Tibial nerve (tissue), 4 donors: ENCODE data around the gene TMEM14A. TPM values are rescaled to one million over a fixed set of nuclear protein-coding genes. Genes with fewer than 3 reads are reported as not detected.

Experiments
- DNase-seq, 2 donors: peaks; one replicate each; pipeline ENCODE4 v3.0.0-alpha.2; 2019; ENCODE audit warnings: low spot score in 2 of 2
- H3K27ac ChIP-seq, 4 donors: fragments of 200-600 bp; sonication (generic) in 3 of 4; one replicate each; pipeline ENCODE4 v1.5.1; 2017 to 2019; ENCODE audit warnings: mild to moderate bottlenecking in 1 of 4
- H3K27me3 ChIP-seq, 2 donors: fragments of 200-600 bp; sonication (generic) in 1 of 2; one replicate each; pipeline versions ENCODE4 v1.5.1 to v1.6.0; 2017 to 2019
- H3K36me3 ChIP-seq, 3 donors: fragments of 200-600 bp; sonication (generic); one replicate each; pipeline ENCODE4 v1.5.1; 2018 to 2019
- H3K4me1 ChIP-seq, 4 donors: fragments of 200-600 bp; sonication (generic) in 3 of 4; one replicate each; pipeline ENCODE4 v1.5.1; 2017 to 2019
- H3K4me3 ChIP-seq, 4 donors: fragments of 200-600 bp; sonication (generic) in 3 of 4; one replicate each; pipeline ENCODE4 v1.5.1; 2017 to 2019; ENCODE audit warnings: mild to moderate bottlenecking in 1 of 4, moderate library complexity in 1 of 4
- H3K9me3 ChIP-seq, 4 donors: fragments of 200-600 bp; sonication (generic) in 3 of 4; one replicate each; pipeline ENCODE4 v1.5.1; 2017 to 2019
- EP300 ChIP-seq, 2 donors: sonication (generic); formaldehyde crosslinking; IDR thresholded peaks; one replicate each; pipeline ENCODE4 v1.6.1; 2017; ENCODE audit warnings: antibody characterized with exemption in 2 of 2, mild to moderate bottlenecking in 1 of 2
- POLR2A ChIP-seq, 2 donors: fragments of 450-650 bp; IDR thresholded peaks; one replicate each; pipeline ENCODE4 v1.6.1; 2017; ENCODE audit warnings: antibody characterized with exemption in 2 of 2, mild to moderate bottlenecking in 2 of 2, moderate library complexity in 2 of 2
- WGBS, 2 donors: methylation state at CpG; one replicate each; pipeline ENCODE4 v1.1.5; 2018; 5-methylcytosine and 5-hydroxymethylcytosine counted together
- total RNA-seq, 4 donors: library from RNA; depleted of rRNA; stranded (reverse); fragments of >200 nt; gene quantifications; one replicate each; pipeline ENCODE4 v1.1.0, GENCODE V29; 2016
- TF ChIP-seq, protein P1 (sequence below), 5 experiments: fragments of 200-600 bp in 3 of 5; fragments of 450-650 bp in 2 of 5; sonication (generic) in 3 of 5; IDR thresholded peaks; one replicate each; pipeline ENCODE4 v1.5.1; 2016 to 2019; ENCODE audit warnings: antibody characterized with exemption in 5 of 5, mild to moderate bottlenecking in 3 of 5, moderate library complexity in 2 of 5

The TMEM14A gene
- total RNA-seq, 4 donors from 2014 or later, result 14.4 to 39.6 (median 24.3) TPM

DNA sequence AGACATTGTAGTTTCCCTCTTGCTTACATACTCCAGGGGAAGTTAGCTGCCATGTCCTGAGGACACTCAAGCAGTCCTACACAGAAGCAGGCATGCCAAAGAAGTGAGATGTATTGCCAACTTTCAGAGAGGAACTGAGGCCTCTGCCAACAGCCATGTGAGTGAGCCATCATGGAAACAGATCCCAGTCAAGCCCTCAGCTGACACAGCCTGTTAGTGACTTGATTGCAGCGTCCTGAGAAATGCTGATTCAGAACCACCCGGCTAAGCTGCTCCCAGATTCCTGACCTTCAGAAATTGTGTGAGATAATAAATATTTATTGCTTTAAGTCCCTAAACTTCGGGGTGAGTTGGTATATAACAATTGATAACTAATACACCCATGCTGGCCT lies 54.2 kb downstream of the TMEM14A start:
- H3K4me3 ChIP-seq, result no peak overlapping the region
- H3K36me3 ChIP-seq, result no peaks in the 10 kb centered on the region
- WGBS, 2 donors, result 69 to 81% methylated on average over 3 of the region's 3 CpGs
- DNase-seq, result no peak
- TF ChIP-seq, protein P1, sequence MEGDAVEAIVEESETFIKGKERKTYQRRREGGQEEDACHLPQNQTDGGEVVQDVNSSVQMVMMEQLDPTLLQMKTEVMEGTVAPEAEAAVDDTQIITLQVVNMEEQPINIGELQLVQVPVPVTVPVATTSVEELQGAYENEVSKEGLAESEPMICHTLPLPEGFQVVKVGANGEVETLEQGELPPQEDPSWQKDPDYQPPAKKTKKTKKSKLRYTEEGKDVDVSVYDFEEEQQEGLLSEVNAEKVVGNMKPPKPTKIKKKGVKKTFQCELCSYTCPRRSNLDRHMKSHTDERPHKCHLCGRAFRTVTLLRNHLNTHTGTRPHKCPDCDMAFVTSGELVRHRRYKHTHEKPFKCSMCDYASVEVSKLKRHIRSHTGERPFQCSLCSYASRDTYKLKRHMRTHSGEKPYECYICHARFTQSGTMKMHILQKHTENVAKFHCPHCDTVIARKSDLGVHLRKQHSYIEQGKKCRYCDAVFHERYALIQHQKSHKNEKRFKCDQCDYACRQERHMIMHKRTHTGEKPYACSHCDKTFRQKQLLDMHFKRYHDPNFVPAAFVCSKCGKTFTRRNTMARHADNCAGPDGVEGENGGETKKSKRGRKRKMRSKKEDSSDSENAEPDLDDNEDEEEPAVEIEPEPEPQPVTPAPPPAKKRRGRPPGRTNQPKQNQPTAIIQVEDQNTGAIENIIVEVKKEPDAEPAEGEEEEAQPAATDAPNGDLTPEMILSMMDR (IDR thresholded peaks at IDR 0.05), result no peak
- TF ChIP-seq POLR2A (IDR thresholded peaks at IDR 0.05) (no peak), EP300 (IDR thresholded peaks at IDR 0.05) (no peak)
- peaks cover 0 to 15% (median 0%) of the 10 kb centered on the region in 4 donors for H3K4me1 ChIP-seq
- peaks cover 0 to 6% (median 0%) of the 10 kb centered on the region in 4 donors for H3K9me3 ChIP-seq
- H3K27me3 ChIP-seq, result no peaks in the 10 kb centered on the region
- H3K27ac ChIP-seq, result peak overlapping the region in 3 of 4 donors; percentile 21 to 55 (median 26)

DNA sequence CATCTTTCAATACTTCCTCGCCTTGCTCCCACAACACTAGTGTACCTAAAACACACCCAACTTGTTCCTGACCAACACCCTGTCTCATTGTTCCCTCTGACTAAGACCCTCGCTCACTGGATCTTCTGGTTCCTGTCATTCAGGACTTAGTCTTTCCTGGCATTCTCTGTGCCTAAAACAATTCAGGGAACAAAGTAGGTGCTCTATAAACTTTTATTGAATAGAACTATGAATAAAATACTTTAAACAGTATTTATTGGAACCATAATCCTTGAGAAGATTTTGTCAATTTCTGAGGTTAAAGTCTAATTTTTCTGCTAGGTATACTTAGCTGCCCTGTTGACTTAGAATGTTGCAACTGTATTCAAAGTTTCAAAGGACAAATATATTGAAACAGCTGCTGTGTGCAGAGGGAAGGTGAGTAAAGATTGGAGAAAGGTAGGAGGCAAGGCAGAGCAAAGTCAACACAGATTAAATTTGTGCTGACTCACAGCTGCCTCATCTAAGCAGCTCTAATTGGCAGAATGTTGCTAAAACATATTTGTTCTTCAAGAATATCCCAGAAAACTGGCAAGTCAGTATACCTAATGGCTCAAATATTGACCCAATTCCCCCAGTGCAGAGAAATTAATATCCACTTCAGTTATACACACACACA lies 54.8 kb downstream of the TMEM14A start:
- no peaks in the 10 kb centered on the region for H3K36me3 ChIP-seq
- H3K4me1 ChIP-seq, result peaks cover 0 to 15% (median 0%) of the 10 kb centered on the region in 4 donors
- H3K27me3 ChIP-seq, result no peaks in the 10 kb centered on the region

GRCh38 chr6:52726193-52726542 lies 55.3 kb downstream of the TMEM14A start:
- WGBS, 2 donors, result 79 to 82% methylated on average over 2 of the region's 2 CpGs
- no peak overlapping the region for H3K27ac ChIP-seq
- no peak overlapping the region for H3K4me3 ChIP-seq
- H3K27me3 ChIP-seq, result no peaks in the 10 kb centered on the region
- TF ChIP-seq, protein P1 (IDR thresholded peaks at IDR 0.05), result no peak
- TF ChIP-seq EP300 (IDR thresholded peaks at IDR 0.05) (no peak), POLR2A (IDR thresholded peaks at IDR 0.05) (no peak)
- H3K9me3 ChIP-seq, result peaks cover 0 to 6% (median 0%) of the 10 kb centered on the region in 4 donors
- H3K36me3 ChIP-seq, result no peaks in the 10 kb centered on the region
- DNase-seq, result no peak
- H3K4me1 ChIP-seq, result peaks cover 0 to 15% (median 0%) of the 10 kb centered on the region in 4 donors

More for the DNA sequence above, 54.8 kb downstream of the TMEM14A start:
- DNase-seq, result no peak
- peaks cover 0 to 6% (median 0%) of the 10 kb centered on the region in 4 donors for H3K9me3 ChIP-seq
- 85 to 89% methylated on average over 2 of the region's 2 CpGs for WGBS, 2 donors
- H3K27ac ChIP-seq, result no peak overlapping the region
- no peak overlapping the region for H3K4me3 ChIP-seq
- TF ChIP-seq, protein P1 (IDR thresholded peaks at IDR 0.05), result no peak
- TF ChIP-seq POLR2A (IDR thresholded peaks at IDR 0.05) (no peak), EP300 (IDR thresholded peaks at IDR 0.05) (no peak)

- 82 to 87% methylated on average over 15 of the region's 15 CpGs for WGBS, 2 donors
- no peaks in the 10 kb centered on the region for H3K36me3 ChIP-seq
Observed at GRCh38 chr6:52726741-52727535, 56.0 kb downstream of the TMEM14A start.

More at GRCh38 chr6:52726741-52727535, 56.0 kb downstream of the TMEM14A start:
- no peaks in the 10 kb centered on the region for H3K27me3 ChIP-seq
- no peak overlapping the region for H3K27ac ChIP-seq
- TF ChIP-seq, protein P1 (IDR thresholded peaks at IDR 0.05), result no peak
- TF ChIP-seq EP300 (IDR thresholded peaks at IDR 0.05) (no peak), POLR2A (IDR thresholded peaks at IDR 0.05) (no peak)
- DNase-seq, result no peak
- peaks cover 0 to 6% (median 0%) of the 10 kb centered on the region in 4 donors for H3K9me3 ChIP-seq
- no peak overlapping the region for H3K4me3 ChIP-seq
- H3K4me1 ChIP-seq, result peaks cover 0 to 15% (median 0%) of the 10 kb centered on the region in 4 donors
